Measurements from ENCODE around the gene MPPED1. TPM values are rescaled to one million over a fixed set of nuclear protein-coding genes. Genes with fewer than 3 reads are reported as not detected.

The MPPED1 gene
- total RNA-seq, 2 donors from 2014 or later, result not detected

DNA sequence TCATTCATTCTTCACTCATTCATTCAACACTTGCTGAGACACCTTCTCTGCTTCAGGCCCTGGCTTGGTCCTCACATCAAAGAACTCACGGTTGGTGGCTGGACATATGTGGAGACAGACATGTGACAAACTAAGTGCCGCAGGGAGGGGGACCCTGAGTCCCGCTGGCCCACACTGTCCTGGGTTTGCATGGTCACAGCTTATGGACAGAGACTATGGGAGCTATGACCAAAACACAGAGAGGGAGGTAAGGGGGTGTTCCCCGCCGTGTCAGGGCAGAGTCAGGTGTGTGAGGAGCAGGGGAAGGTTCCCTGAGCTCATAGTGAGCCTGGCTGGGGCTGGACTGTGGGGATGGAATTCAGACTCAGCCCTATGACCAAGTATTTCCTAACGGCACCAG lies 123.1 kb downstream of the MPPED1 start:
- no peak overlapping the region for H3K4me3 Mint-ChIP-seq
- DNase-seq (no peak), ATAC-seq (no peak)
- no peaks in the 10 kb centered on the region for H3K9me3 ChIP-seq (ENCODE audit: control insufficient read depth, low read length, poor library complexity, severe bottlenecking)
- H3K27me3 Mint-ChIP-seq, result peaks cover 35% of the 10 kb centered on the region
- no peaks in the 10 kb centered on the region for H3K4me1 Mint-ChIP-seq
- no peak overlapping the region for H3K27ac Mint-ChIP-seq
- peaks cover 3% of the 10 kb centered on the region for H3K36me3 Mint-ChIP-seq (ENCODE audit: low read depth)

DNA sequence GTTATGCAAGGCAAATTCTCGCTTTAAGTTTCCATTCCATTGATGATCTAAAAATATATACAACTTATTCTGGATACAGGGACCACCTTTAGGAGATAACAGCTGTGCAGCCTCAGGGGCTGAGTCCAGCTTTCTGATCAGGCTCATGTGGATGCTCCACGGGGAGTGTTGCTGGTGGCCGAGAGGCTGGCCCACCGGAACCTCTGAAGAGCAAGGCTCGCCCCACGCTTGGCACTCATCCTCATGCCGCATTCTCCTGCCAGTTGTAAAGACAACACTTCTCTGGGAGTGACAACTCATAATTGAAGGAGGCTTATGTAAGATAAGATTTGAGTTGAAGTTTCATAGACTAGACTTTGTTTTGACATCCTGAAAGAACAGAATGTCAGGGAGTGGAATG lies 123.5 kb downstream of the MPPED1 start:
- Mint-ChIP-seq H3K4me1 (no peaks in the 10 kb centered on the region), H3K27ac (no peak overlapping the region)

DNA sequence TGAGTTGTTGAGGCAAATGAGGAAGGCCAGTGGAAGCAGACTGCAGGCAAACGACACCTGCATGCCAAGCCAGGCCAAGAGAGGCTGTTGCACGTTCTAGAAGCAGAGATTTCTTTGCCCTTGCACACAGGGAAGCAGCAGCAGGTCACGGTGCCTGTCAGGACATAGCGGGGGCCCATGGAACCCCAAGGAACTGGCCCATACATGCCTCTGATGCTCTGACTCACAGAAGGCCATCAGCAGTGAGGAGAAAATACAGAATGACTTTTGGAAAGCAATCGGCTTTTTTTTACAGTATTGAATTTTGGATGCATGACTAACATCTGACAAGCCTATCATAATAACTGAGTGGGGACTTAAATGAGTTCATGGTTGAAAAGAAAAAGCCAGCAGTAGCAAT lies 123.9 kb downstream of the MPPED1 start:
- H3K9me3 ChIP-seq (ENCODE audit: control insufficient read depth, low read length, poor library complexity, severe bottlenecking), result no peaks in the 10 kb centered on the region
- H3K27me3 Mint-ChIP-seq, result peaks cover 33% of the 10 kb centered on the region
- H3K4me1 Mint-ChIP-seq, result no peaks in the 10 kb centered on the region
- no peak overlapping the region for H3K4me3 Mint-ChIP-seq
- peaks cover 3% of the 10 kb centered on the region for H3K36me3 Mint-ChIP-seq (ENCODE audit: low read depth)
- ATAC-seq (no peak), DNase-seq (no peak)
- H3K27ac Mint-ChIP-seq, result no peak overlapping the region

More for the DNA sequence above, 123.5 kb downstream of the MPPED1 start:
- no peak overlapping the region for H3K4me3 Mint-ChIP-seq
- DNase-seq, result no peak
- peaks cover 3% of the 10 kb centered on the region for H3K36me3 Mint-ChIP-seq (ENCODE audit: low read depth)
- H3K9me3 ChIP-seq (ENCODE audit: control insufficient read depth, low read length, poor library complexity, severe bottlenecking), result no peaks in the 10 kb centered on the region
- peaks cover 34% of the 10 kb centered on the region for H3K27me3 Mint-ChIP-seq
- ATAC-seq, result no peak

DNA sequence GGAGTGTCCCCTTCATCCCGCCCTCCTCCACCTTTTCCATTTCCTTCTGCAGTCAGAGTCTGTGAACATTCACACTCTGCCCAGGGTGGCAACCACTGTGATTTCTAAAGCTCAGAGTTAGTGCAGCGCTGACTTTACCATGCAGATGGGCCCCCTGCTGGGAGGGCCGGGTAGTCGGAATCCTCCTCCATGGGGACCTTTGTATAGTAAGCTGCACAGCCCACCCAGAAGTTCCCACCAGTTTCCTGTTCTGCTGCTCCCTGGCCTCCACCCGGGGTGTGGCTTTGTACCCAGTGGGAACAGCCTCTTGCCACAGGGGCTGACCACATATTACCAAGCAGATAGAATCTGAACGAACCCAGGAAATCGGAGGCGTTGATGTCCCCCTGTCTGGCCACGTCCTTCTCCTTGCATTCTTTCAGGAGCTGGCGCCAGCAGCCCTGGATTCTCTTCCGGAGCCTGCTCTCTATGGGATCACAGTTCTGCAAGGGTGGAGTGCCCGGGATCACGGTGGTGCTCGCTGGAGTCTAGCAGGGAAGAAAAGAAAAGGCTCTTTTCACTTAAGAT lies 125.3 kb downstream of the MPPED1 start:
- no peak overlapping the region for H3K4me3 Mint-ChIP-seq
- H3K27me3 Mint-ChIP-seq, result peaks cover 41% of the 10 kb centered on the region
- H3K9me3 ChIP-seq (ENCODE audit: control insufficient read depth, low read length, poor library complexity, severe bottlenecking), result no peaks in the 10 kb centered on the region
- H3K36me3 Mint-ChIP-seq (ENCODE audit: low read depth), result peaks cover 3% of the 10 kb centered on the region
- no peak overlapping the region for H3K27ac Mint-ChIP-seq
- no peaks in the 10 kb centered on the region for H3K4me1 Mint-ChIP-seq
- DNase-seq (no peak), ATAC-seq (no peak)

DNA sequence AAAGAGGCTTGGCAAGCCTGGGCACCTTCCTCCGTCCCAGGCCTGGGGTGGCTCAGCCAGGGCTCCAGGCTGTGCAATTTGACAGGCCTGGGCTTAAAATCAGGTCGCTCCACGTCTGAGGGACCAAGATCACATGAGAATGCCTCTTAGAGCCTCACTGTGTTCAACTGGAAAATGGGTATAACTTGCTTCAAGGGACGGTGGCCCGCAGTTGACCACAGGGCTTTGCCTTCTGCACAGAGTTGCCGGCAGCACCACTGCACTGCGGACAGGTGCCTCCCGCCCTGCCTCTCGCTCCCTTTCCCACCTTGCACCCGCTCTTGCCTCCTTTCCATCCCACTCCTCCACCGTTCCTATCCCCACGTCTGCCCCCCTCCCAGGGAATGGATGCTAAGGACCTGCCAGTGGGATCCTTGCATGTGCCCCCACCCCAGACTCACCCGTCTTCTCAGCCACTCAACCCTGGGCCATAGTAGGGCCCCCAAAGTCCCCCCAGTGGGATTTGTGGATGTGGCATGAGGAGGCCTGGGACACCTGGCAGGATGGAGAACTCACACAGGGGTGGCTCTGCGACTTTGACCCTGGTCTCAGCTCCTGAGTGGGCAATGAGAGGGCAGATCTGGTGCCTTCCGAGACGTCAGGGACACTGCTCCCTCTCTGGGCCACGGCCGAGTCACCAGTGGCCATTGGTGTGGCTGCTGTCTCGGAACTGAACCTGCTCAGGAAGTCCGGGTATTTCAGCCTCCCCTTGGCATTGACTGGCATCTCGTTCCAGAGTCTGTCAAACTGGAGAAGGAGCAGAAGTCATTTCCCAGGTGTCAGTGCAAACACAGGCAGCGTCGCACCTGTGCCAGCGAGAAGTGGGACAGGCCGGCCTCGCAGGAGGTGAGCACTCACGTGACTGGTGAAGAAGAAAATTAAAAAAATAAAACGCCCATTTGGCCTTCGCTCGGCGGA lies 128.0 kb downstream of the MPPED1 start:
- Mint-ChIP-seq H3K36me3 (ENCODE audit: low read depth) (peaks cover 3% of the 10 kb centered on the region), H3K4me1 (no peaks in the 10 kb centered on the region), H3K4me3 (no peak overlapping the region), H3K27ac (no peak overlapping the region), H3K27me3 (peaks cover 56% of the 10 kb centered on the region)
- no peaks in the 10 kb centered on the region for H3K9me3 ChIP-seq (ENCODE audit: control insufficient read depth, low read length, poor library complexity, severe bottlenecking)
- DNase-seq, result no peak
- no peak for ATAC-seq

DNA sequence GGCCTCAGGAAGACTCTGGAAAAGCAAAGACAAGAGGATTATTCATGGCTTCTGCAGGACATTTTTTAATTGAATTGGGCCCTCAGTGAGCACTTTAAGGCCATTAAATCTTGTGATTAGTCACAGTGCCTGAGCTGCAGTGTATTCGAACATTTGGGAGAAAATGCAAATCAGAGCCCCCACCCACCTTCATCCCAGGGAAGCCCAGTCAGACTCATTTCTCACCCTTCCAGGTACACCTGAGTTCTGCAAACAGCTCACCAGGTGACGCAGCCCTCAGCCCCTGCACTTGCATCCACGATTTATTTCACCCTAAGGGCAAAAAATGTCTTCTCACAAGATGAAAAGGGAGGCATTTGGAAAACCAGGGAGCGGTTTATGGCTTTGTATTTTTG lies 128.7 kb downstream of the MPPED1 start:
- Mint-ChIP-seq H3K36me3 (ENCODE audit: low read depth) (peaks cover 3% of the 10 kb centered on the region), H3K4me3 (no peak overlapping the region), H3K4me1 (no peaks in the 10 kb centered on the region), H3K27me3 (peaks cover 50% of the 10 kb centered on the region), H3K27ac (no peak overlapping the region)
- no peaks in the 10 kb centered on the region for H3K9me3 ChIP-seq (ENCODE audit: control insufficient read depth, low read length, poor library complexity, severe bottlenecking)
- DNase-seq (no peak), ATAC-seq (no peak)

DNA sequence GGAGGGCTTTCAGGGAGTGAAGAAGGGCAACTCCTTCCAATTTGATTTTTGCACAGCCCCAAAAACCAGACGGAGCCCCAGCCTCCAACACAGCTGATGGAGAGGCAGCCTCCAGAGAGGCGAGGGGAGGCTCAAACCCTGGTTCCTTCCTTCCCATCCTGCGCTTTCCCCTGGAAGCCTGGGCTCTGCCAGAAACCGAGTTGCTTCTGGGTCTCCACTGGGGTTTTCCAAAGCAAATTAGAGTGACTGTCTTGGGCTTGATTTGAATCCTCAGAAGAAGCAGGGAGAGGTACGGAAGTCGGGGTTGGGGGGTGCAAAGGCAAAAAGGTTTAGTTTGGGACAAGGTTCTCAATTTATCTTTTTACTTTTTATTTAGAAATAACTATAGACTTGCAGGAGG lies 129.2 kb downstream of the MPPED1 start:
- no peak for ATAC-seq
- H3K36me3 Mint-ChIP-seq (ENCODE audit: low read depth), result peaks cover 3% of the 10 kb centered on the region

DNA sequence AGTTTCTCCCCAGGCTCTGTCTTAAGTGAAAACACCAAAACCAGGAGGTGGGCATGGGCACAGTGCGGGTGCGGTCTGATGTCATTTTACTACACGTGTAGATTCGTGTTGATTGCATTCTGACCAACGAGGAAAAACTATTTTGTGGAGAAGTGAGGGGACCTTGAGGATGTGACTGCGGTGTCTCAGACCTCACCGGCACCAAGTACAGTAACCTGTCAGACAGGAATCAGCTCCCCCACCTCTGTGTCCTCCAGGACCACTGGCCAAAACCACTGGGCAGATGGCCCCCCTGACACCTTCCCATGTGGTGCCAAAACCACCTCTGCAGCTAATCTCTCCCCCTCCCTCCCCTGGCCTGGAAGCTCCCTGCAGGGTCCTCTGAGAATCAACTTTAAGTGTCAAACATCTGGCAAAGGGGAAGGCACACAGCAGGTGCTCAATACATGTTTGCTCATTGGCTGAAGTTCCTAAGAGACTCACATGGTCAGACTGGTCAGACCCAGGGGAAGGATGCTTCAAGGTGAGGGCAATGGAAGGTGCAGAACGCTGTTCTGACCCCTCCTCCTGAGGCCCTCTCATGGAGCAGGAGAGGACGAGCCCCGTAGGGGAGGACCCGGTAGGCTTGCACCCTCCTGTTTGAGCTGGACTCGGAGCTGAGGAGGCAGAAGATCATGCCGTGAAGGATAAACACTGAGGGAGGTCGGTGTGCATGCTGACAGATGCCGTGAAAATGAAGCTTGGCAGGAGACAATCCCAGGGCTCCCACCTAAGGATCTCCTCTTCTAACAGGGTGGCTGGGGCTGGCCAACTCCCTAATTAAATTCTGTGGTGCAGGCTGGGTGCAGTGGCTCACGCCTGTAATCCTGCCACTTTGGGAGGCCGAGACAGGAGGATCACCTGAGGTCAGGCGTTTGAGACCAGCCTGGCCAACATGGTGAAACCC lies 129.9 kb downstream of the MPPED1 start:
- Mint-ChIP-seq H3K36me3 (ENCODE audit: low read depth) (peaks cover 3% of the 10 kb centered on the region), H3K4me1 (no peaks in the 10 kb centered on the region), H3K4me3 (no peak overlapping the region), H3K27ac (no peak overlapping the region), H3K27me3 (peaks cover 47% of the 10 kb centered on the region)
- no peaks in the 10 kb centered on the region for H3K9me3 ChIP-seq (ENCODE audit: control insufficient read depth, low read length, poor library complexity, severe bottlenecking)
- no peak for DNase-seq
- no peak for ATAC-seq

More for the DNA sequence above, 129.2 kb downstream of the MPPED1 start:
- H3K9me3 ChIP-seq (ENCODE audit: control insufficient read depth, low read length, poor library complexity, severe bottlenecking), result no peaks in the 10 kb centered on the region
- peaks cover 47% of the 10 kb centered on the region for H3K27me3 Mint-ChIP-seq
- H3K27ac Mint-ChIP-seq, result no peak overlapping the region
- no peaks in the 10 kb centered on the region for H3K4me1 Mint-ChIP-seq
- no peak overlapping the region for H3K4me3 Mint-ChIP-seq
- no peak for DNase-seq

DNA sequence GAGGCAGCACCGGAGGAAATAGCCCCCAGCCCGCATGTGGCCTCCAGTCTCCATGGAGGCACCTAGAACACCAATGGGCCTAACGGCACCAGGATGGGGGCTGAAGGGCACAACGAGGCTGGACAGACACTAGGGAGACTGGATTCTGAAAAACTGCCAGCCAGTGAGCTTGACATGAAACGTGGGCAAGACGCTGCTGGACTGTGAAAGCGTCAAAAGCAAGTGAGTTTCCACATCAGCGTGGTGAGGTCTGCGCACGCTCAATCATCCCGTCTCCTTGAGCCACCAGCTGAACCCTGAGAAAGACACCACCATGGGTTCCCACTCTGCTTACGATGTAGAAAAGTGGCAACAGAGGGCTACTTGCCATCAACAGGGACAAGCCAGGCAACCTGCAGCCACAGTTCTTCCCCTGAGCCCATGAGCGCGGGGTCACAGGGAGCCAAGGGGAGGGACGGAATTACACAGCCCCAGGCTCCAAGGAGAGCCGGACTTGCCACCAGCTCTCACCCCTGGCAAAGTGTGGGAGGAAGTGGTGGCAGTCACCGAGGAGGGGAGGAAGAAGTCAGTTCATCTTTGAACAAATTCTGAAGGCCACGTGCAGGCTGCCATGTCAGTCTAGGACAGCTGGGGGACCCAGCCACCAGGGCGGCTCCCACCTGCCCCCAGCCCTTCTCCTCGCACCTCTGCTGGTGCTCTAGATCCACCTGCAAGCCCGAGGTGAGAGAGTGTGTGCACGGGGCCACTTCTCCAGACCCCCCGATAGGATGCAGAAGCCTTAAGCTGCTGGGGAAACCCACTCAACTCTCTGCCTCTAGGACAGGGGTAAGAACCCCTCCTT lies 131.1 kb downstream of the MPPED1 start:
- DNase-seq (no peak), ATAC-seq (no peak)
- H3K27ac Mint-ChIP-seq, result no peak overlapping the region
- peaks cover 3% of the 10 kb centered on the region for H3K36me3 Mint-ChIP-seq (ENCODE audit: low read depth)
- H3K4me1 Mint-ChIP-seq, result no peaks in the 10 kb centered on the region
- no peaks in the 10 kb centered on the region for H3K9me3 ChIP-seq (ENCODE audit: control insufficient read depth, low read length, poor library complexity, severe bottlenecking)
- peaks cover 37% of the 10 kb centered on the region for H3K27me3 Mint-ChIP-seq
- no peak overlapping the region for H3K4me3 Mint-ChIP-seq

DNA sequence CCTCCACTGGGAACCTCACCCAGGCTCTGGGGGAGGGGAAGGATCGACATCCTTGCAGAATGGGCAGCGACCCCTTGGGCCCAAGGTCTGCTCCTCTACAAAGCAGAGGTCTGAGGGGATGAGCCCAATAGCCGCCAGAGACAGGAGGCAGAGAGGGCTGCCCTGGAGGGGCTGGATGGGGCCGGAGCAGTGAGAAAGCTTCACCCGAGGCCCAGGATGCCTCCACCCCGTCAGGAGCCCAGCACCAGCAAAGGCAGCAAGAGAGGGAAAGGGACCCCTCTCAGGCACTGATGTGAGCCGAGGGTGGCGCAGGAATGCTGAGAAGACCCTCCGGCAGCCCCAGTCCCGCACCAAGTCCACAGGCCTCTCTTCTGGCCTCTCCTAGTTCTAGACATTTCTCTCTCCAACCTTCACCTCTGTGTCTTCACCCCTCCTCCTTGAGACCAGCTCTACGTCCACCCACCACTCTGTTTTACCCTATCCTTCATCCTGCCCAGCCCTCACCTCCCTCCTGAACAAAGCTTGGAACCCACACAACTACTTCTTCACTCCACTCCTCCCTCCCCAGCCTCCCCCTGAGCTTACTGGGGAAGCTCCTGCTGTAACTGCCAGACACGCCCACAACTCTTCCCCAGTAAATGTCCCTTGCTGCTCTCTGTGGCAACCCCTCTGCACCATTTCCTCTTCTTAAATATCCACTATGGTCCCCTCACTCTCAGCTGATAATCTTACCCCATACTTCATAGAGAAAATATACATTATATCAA lies 131.9 kb downstream of the MPPED1 start:
- ATAC-seq, result no peak
- peaks cover 31% of the 10 kb centered on the region for H3K27me3 Mint-ChIP-seq

DNA sequence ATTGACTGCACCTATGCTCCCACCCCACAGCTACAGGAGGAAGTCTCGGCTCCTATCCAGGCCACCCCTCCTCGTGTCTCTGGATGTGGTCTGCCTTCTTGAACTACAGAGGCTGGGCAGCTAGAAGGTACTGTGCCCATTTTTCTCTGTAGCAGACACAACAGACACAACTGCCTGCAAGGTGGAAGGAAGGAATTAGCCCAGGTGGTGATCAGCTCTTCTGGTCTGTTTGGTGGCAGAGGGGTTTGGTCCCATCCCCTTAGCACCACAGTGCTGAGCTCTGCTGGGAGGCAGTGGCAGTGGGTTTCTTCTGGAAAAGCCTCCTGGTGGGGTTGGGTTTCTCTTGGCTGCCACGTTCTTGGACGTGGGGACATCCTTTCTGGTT lies 132.5 kb downstream of the MPPED1 start:
- ATAC-seq (no peak), DNase-seq (no peak)
- Mint-ChIP-seq H3K4me1 (no peaks in the 10 kb centered on the region), H3K36me3 (ENCODE audit: low read depth) (no peaks in the 10 kb centered on the region), H3K27ac (no peak overlapping the region), H3K4me3 (no peak overlapping the region), H3K27me3 (peaks cover 31% of the 10 kb centered on the region)
- H3K9me3 ChIP-seq (ENCODE audit: control insufficient read depth, low read length, poor library complexity, severe bottlenecking), result no peaks in the 10 kb centered on the region

More for the DNA sequence above, 131.9 kb downstream of the MPPED1 start:
- no peaks in the 10 kb centered on the region for H3K9me3 ChIP-seq (ENCODE audit: control insufficient read depth, low read length, poor library complexity, severe bottlenecking)
- H3K4me1 Mint-ChIP-seq, result no peaks in the 10 kb centered on the region
- H3K27ac Mint-ChIP-seq, result no peak overlapping the region
- DNase-seq, result no peak
- H3K4me3 Mint-ChIP-seq, result no peak overlapping the region
- H3K36me3 Mint-ChIP-seq (ENCODE audit: low read depth), result no peaks in the 10 kb centered on the region

DNA sequence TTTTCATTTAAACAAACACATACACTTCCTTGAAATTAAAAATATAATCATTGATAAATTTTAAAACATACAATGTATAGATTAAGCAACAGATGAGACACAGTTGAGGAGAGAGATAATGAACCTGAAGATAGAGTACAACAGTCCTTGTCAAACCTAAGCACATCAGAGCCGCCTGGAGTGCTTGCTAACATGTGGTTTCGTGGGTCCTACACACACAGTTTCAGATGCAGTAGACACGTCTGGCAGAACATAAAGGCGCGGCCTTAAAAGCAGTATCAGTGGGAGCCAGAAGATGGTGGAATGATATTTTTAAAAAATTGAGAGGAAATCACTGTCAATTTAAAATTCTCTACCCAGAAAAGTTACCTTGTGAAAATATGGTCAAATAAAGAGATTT lies 134.4 kb downstream of the MPPED1 start:
- Mint-ChIP-seq H3K27ac (no peak overlapping the region), H3K4me3 (no peak overlapping the region), H3K36me3 (ENCODE audit: low read depth) (no peaks in the 10 kb centered on the region), H3K27me3 (peaks cover 26% of the 10 kb centered on the region), H3K4me1 (no peaks in the 10 kb centered on the region)
- ATAC-seq (no peak), DNase-seq (no peak)
- no peaks in the 10 kb centered on the region for H3K9me3 ChIP-seq (ENCODE audit: control insufficient read depth, low read length, poor library complexity, severe bottlenecking)
